Thymus (tissue), 11 donors: Measurements from ENCODE around the gene HBA2. TPM values are rescaled to one million over a fixed set of nuclear protein-coding genes. Genes with fewer than 3 reads are reported as not detected.

Source experiments
- DNase-seq, 9 donors: peaks; one replicate each; pipeline ENCODE4 v3.0.0-alpha.2; 2013; ENCODE audit warnings: low spot score in 9 of 9, low read depth in 6 of 9, missing footprints in 1 of 9
- H3K27ac ChIP-seq, 2 donors: one replicate each; pipeline ENCODE4 v1.5.1; 2013; ENCODE audit warnings: control low read depth in 1 of 2, low read depth in 1 of 2, low read length in 1 of 2, mild to moderate bottlenecking in 1 of 2, moderate library complexity in 1 of 2
- H3K27me3 ChIP-seq, 2 donors: one replicate each; pipeline ENCODE4 v1.5.1; 2013; ENCODE audit warnings: low read length in 1 of 2; ENCODE audit not compliant: control insufficient read depth in 2 of 2, insufficient read depth in 1 of 2
- H3K36me3 ChIP-seq, 2 donors: one replicate each; pipeline ENCODE4 v1.5.1; 2013; ENCODE audit warnings: low read length in 1 of 2, mild to moderate bottlenecking in 1 of 2, moderate library complexity in 1 of 2; ENCODE audit not compliant: control insufficient read depth in 2 of 2, insufficient read depth in 2 of 2
- H3K4me1 ChIP-seq, 2 donors: one replicate each; pipeline ENCODE4 v1.5.1; 2013; ENCODE audit warnings: low read length in 2 of 2; ENCODE audit not compliant: control insufficient read depth in 2 of 2, insufficient read depth in 2 of 2
- H3K4me3 ChIP-seq, 2 donors: one replicate each; pipeline ENCODE4 v1.5.1; 2013; ENCODE audit warnings: low read length in 2 of 2, control low read depth in 1 of 2, mild to moderate bottlenecking in 1 of 2
- H3K9me3 ChIP-seq, 2 donors: one replicate each; pipeline ENCODE4 v1.5.1; 2013; ENCODE audit warnings: low read length in 1 of 2, mild to moderate bottlenecking in 1 of 2; ENCODE audit not compliant: control insufficient read depth in 2 of 2, insufficient read depth in 1 of 2
- WGBS: extraction: QIAGEN DNeasy Blood & Tissue Kit; methylation state at CpG from one replicate; pipeline ENCODE4 v1.1.7; 2013; 5-methylcytosine and 5-hydroxymethylcytosine counted together
- polyA plus RNA-seq: library from polyadenylated mRNA; stranded (reverse); fragments of 200-250 nt; gene quantifications from one replicate; pipeline ENCODE4 v1.2.3, GENCODE V29; 2013
- total RNA-seq: library from RNA; stranded (reverse); fragments of 120-200 nt; gene quantifications from one replicate; pipeline ENCODE4 v1.2.4, GENCODE V29; 2013
- donor health status: healthy.

HBA2 gene
- total and polyA plus RNA-seq, 2 donors, result 19.8 to 595 TPM

DNA sequence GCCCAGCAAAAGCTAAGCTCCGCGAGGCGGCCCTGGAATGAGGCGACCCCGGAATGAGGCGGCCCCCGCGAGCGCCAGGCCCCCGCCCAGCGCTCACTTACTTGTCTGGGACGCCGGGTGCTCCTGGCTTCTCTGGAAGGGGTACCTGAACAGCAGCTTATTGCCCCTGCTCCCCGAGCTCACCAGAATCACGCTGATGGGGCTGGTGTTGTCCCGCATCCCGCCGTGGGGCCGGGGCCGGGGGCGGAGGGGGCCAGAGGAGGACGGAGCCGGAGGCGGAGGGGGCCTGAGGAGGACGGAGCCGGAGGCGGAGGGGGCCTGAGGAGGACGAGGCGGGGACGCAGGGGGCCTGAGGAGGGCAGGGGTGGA lies 34.6 kb upstream of the HBA2 start:
- Histone ChIP-seq H3K4me1 (peaks cover 7 to 11% of the 10 kb centered on the region in 2 donors), H3K9me3 (no peaks in the 10 kb centered on the region), H3K27ac (peak overlapping the region; percentile 58 to 81), H3K36me3 (no peaks in the 10 kb centered on the region), H3K4me3 (peak overlapping the region; percentile 55 to 65), H3K27me3 (peaks cover 2 to 6% of the 10 kb centered on the region in 2 donors)
- DNase-seq, result peak in 3 of 9 donors; percentile 18 to 46 (median 21)
- WGBS, result 1% methylated on average over 30 of the region's 30 CpGs

DNA sequence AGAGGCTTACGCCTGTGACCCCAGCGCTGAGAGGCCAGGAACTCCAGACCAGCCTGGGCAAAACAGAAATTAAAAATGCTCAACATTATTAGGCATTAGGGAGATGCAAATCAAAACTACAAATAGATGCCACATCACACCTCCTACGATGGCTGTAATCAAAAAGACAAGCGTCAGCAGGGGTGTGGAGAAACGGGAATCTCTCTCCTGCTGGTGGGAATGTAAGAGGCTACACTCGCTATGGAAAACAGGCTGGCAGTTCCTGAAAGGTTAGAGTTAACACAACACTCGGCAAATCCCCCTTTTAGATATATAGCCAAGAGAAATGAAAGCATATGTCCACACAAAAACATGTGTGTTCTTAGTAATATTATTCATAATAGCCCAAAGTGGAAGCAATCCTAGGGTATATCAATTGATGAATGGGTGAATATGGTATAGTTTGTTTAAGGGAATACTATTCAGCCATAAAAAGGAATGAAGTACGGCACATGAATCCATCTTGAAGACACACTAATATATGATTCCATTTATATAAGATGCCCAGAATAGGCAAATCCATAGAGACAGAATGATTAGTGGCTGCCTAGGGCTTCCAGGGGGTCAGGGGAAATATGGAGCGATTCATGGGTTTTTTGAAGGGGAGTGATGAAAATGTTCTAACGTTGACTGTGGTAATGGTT lies 32.4 kb upstream of the HBA2 start:
- Histone ChIP-seq H3K4me1 (peaks cover 7 to 11% of the 10 kb centered on the region in 2 donors), H3K4me3 (no peak overlapping the region), H3K36me3 (no peaks in the 10 kb centered on the region), H3K27me3 (peaks cover 2 to 16% of the 10 kb centered on the region in 2 donors), H3K27ac (no peak overlapping the region), H3K9me3 (no peaks in the 10 kb centered on the region)
- WGBS, result 86% methylated on average over 10 of the region's 10 CpGs
- DNase-seq, result no peak

- no peaks in the 10 kb centered on the region for H3K36me3 ChIP-seq
- H3K9me3 ChIP-seq, result no peaks in the 10 kb centered on the region
- peaks cover 2 to 9% of the 10 kb centered on the region in 2 donors for H3K4me1 ChIP-seq
- peaks cover 2 to 18% of the 10 kb centered on the region in 2 donors for H3K27me3 ChIP-seq
- 91% methylated on average over 12 of the region's 12 CpGs for WGBS
- no peak overlapping the region for H3K4me3 ChIP-seq
- DNase-seq, result no peak
- H3K27ac ChIP-seq, result peak overlapping the region in 1 of 2 donors; percentile 18
Observed at GRCh38 chr16:142405-142967, 30.2 kb upstream of the HBA2 start.

DNA sequence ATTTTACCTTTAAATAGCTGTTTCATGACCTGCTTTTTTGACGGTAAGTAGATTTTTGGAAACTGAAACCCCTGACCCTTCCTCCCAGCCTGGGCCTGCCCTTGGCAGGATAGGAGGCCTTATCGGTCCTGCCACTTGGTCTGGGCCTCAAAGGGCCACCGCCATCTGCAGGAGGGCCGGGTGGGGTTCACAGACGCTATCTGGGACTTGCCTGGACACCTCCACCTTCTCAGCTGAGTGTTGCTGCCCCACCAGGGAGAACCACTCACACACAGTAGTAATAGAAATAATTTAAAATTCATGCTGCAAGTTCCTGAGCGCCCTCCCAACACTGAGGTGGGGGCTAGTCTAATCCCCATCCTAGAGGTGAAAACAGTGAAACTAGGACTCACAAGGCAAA lies 29.6 kb upstream of the HBA2 start:
- WGBS, result 93% methylated on average over 6 of the region's 6 CpGs

GRCh38 chr16:143456-143855 lies 29.2 kb upstream of the HBA2 start:
- WGBS, result 84% methylated on average over 6 of the region's 6 CpGs
- Histone ChIP-seq H3K27me3 (peaks cover 3 to 19% of the 10 kb centered on the region in 2 donors), H3K9me3 (no peaks in the 10 kb centered on the region), H3K4me1 (peaks cover 0 to 3% of the 10 kb centered on the region in 2 donors), H3K27ac (peak overlapping the region in 1 of 2 donors; percentile 28), H3K4me3 (no peak overlapping the region), H3K36me3 (no peaks in the 10 kb centered on the region)
- no peak for DNase-seq

More for the DNA sequence above, 29.6 kb upstream of the HBA2 start:
- peak overlapping the region in 1 of 2 donors; percentile 28 for H3K27ac ChIP-seq
- DNase-seq, result no peak
- H3K27me3 ChIP-seq, result peaks cover 2 to 18% of the 10 kb centered on the region in 2 donors
- no peak overlapping the region for H3K4me3 ChIP-seq
- peaks cover 0 to 3% of the 10 kb centered on the region in 2 donors for H3K4me1 ChIP-seq
- no peaks in the 10 kb centered on the region for H3K9me3 ChIP-seq
- no peaks in the 10 kb centered on the region for H3K36me3 ChIP-seq

- no peak for DNase-seq
- H3K27me3 ChIP-seq, result peaks cover 4 to 29% of the 10 kb centered on the region in 2 donors
- no peaks in the 10 kb centered on the region for H3K4me1 ChIP-seq
- 94% methylated on average over 14 of the region's 14 CpGs for WGBS
- no peak overlapping the region for H3K4me3 ChIP-seq
- H3K36me3 ChIP-seq, result no peaks in the 10 kb centered on the region
- H3K27ac ChIP-seq, result no peak overlapping the region
- no peaks in the 10 kb centered on the region for H3K9me3 ChIP-seq
Observed at GRCh38 chr16:144797-145252, 27.9 kb upstream of the HBA2 start.

DNA sequence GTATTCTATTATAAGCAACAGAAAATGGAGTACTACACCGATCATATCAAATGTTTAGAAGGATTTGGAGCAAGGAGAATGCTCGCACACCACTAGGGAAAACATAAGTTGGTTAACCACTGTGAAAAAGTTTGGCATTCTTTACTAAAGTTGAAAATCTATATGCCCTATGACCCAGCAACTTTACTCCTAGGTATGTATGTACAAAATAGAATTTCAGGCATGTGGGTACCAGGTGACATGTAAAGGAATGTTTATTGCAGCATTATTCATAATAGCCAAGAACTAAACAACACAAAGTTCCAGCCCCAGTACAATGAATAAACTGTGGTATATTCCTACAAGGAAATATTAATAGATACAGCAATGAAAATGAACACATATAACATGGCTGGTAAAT lies 26.0 kb upstream of the HBA2 start:
- DNase-seq, result no peak
- WGBS, result 91% methylated on average over 2 of the region's 2 CpGs
- Histone ChIP-seq H3K4me1 (no peaks in the 10 kb centered on the region), H3K27ac (no peak overlapping the region), H3K27me3 (peaks cover 2 to 33% of the 10 kb centered on the region in 2 donors), H3K4me3 (no peak overlapping the region), H3K36me3 (no peaks in the 10 kb centered on the region), H3K9me3 (no peaks in the 10 kb centered on the region)

DNA sequence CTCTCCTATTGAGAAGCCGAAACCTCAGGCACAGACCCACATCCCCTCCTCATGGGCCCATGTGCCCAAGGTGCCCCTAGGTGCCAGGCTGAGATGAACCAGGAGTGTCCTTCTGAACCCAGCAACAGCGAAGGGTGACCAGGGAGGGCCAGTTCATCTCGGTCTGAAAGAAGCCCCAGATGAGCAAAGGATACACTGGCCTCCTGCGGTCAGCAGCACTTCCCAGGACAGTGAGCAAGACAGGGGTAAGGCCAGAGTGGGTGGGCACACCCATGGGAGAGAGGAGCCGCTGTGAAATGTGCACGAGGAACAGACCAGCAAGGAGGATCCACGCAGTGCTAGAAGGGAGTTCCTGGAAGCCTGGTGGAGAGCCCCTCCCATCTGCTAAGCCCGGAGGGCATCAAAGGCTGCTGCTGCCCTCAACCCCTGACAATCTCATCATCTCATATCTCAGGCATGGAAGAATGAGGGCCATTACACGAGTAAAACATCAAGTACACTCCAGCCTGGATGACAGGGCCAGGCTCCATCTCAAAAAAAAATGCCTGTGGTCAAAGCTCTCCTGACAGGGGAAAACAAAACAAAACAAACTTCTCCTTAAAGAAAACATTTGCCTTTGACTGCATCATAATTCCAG lies 23.5 kb upstream of the HBA2 start:
- peaks cover 0 to under 1% of the 10 kb centered on the region in 2 donors for H3K4me1 ChIP-seq
- H3K27ac ChIP-seq, result no peak overlapping the region
- H3K4me3 ChIP-seq, result no peak overlapping the region
- WGBS, result 63% methylated on average over 9 of the region's 9 CpGs
- no peaks in the 10 kb centered on the region for H3K9me3 ChIP-seq
- no peaks in the 10 kb centered on the region for H3K36me3 ChIP-seq
- peaks cover 4 to 39% of the 10 kb centered on the region in 2 donors for H3K27me3 ChIP-seq
- DNase-seq, result no peak
